Measurements from ENCODE around the gene ARVCF. TPM values are rescaled to one million over a fixed set of nuclear protein-coding genes. Genes with fewer than 3 reads are reported as not detected.

The ARVCF gene
- total and polyA plus RNA-seq, 2 experiments from 2014 or later: 15.6 to 122 TPM

- TF ChIP-seq REST (IDR thresholded peaks at IDR 0.05; ENCODE audit: unreplicated experiment) (no peak), JUNB (IDR thresholded peaks at IDR 0.05; ENCODE audit: unreplicated experiment) (no peak), ZNF462 (CRISPR knock-in tag; IDR thresholded peaks at IDR 0.05) (no peak), ETS1 (IDR thresholded peaks at IDR 0.05) (no peak), CTCF (conservative IDR thresholded peaks at IDR 0.05; ENCODE audit: low read depth in 2 of 2) (no peak), ZNF114 (CRISPR knock-in tag; IDR thresholded peaks at IDR 0.05) (no peak), POLR2AphosphoS5 (IDR thresholded peaks at IDR 0.05; ENCODE audit: low read depth) (no peak), CREB1 (CRISPR knock-in tag; IDR thresholded peaks at IDR 0.05; ENCODE audit: low read depth) (no peak), STAT1 (IDR thresholded peaks at IDR 0.05; ENCODE audit: unreplicated experiment) (no peak), EZH2 (IDR thresholded peaks at IDR 0.05; ENCODE audit: low read depth, unreplicated experiment) (no peak), EZH2phosphoT487 (IDR thresholded peaks at IDR 0.05; ENCODE audit: unreplicated experiment) (no peak), ZNF331 (CRISPR knock-in tag; IDR thresholded peaks at IDR 0.05; ENCODE audit: low read depth) (no peak), NANOG (IDR thresholded peaks at IDR 0.05; ENCODE audit: borderline replicate concordance) (no peak)
- Histone ChIP-seq H3K79me2 (replicated peaks; ENCODE audit: insufficient read depth) (peaks cover 8% of the 10 kb centered on the region), H2AFZ (no peak overlapping the region), H3K4me2 (no peak overlapping the region), H3K36me3 (ENCODE audit: insufficient read depth) (no peaks in the 10 kb centered on the region), H3K4me1 (ENCODE audit: insufficient read depth) (peaks cover 8% of the 10 kb centered on the region; the same call in 1 of the 2 replicates), H3F3A (replicated peaks; ENCODE audit: low read depth) (no peaks in the 10 kb centered on the region), H4K20me1 (replicated peaks; ENCODE audit: insufficient read depth) (no peaks in the 10 kb centered on the region), H3K27me3 (ENCODE audit: insufficient read depth) (no peaks in the 10 kb centered on the region), H3K27ac (ENCODE audit: low read depth) (no peak overlapping the region), H3K9me2 (ENCODE audit: insufficient read depth) (no peaks in the 10 kb centered on the region), H3K4me3 (no peak overlapping the region)
- H3K36me3 Mint-ChIP-seq (ENCODE audit: low read depth): no peaks in the 10 kb centered on the region
- no peak for ATAC-seq
- no peak overlapping the region for H3K27ac Mint-ChIP-seq
- no peak for DNase-seq (ENCODE audit: low spot score)
- H3K27me3 Mint-ChIP-seq (ENCODE audit: insufficient read depth, low read depth, poor library complexity): peaks cover 9% of the 10 kb centered on the region
- H3K4me1 Mint-ChIP-seq: peaks cover 2% of the 10 kb centered on the region; the same call in 2 of the 3 replicates
- H3K9me3 Mint-ChIP-seq: no peaks in the 10 kb centered on the region
- no peak overlapping the region for H3K4me3 Mint-ChIP-seq
These were observed 26.4 kb downstream of the ARVCF start for GRCh38 chr22:19990188-19990587.
